Stomach (tissue), 9 donors: ENCODE measurements around the gene KCNG2. TPM values are rescaled to one million over a fixed set of nuclear protein-coding genes. Genes with fewer than 3 reads are reported as not detected.

Source experiments
- DNase-seq, 2 donors: peaks; one replicate each; pipeline versions ENCODE4 v3.0.0 to v3.0.0-alpha.2; 2013 to 2019
- H3K27ac ChIP-seq, 5 donors: fragments of 200-600 bp in 4 of 5; sonication (generic) in 4 of 5; one replicate each; pipeline ENCODE4 v1.5.1; 2013 to 2019; ENCODE audit warnings: mild to moderate bottlenecking in 1 of 5, moderate library complexity in 1 of 5
- H3K27me3 ChIP-seq, 3 donors: fragments of 200-600 bp; sonication (generic); one replicate each; pipeline ENCODE4 v1.5.1; 2017 to 2019; ENCODE audit warnings: mixed run types in 1 of 3
- H3K36me3 ChIP-seq, 4 donors: fragments of 200-600 bp; sonication (generic); 1 replicate in 3 of 4; 2 replicates in 1 of 4; pipeline ENCODE4 v1.5.1; 2016 to 2019
- H3K4me1 ChIP-seq, 4 donors: fragments of 200-600 bp; sonication (generic); one replicate each; pipeline ENCODE4 v1.5.1; 2016 to 2019
- H3K4me3 ChIP-seq, 4 donors: fragments of 200-600 bp; sonication (generic) in 3 of 4; one replicate each; pipeline ENCODE4 v1.5.1; 2016 to 2019; ENCODE audit warnings: mild to moderate bottlenecking in 1 of 4
- H3K9me3 ChIP-seq, 4 donors: fragments of 200-600 bp; sonication (generic); one replicate each; pipeline ENCODE4 v1.5.1; 2016 to 2019
- EP300 ChIP-seq: sonication (generic); formaldehyde crosslinking; IDR thresholded peaks from one replicate; pipeline ENCODE4 v1.6.1; 2017; ENCODE audit warnings: antibody characterized with exemption
- POLR2A ChIP-seq, 4 donors: fragments of 450-650 bp; IDR thresholded peaks; one replicate each; pipeline ENCODE4 v1.6.1; 2016; ENCODE audit warnings: antibody characterized with exemption in 4 of 4, control low read depth in 2 of 4, mild to moderate bottlenecking in 1 of 4, moderate library complexity in 1 of 4
- POLR2AphosphoS5 ChIP-seq, 3 donors: sonication (generic); formaldehyde crosslinking; IDR thresholded peaks; one replicate each; pipeline ENCODE4 v1.6.1; 2016; ENCODE audit warnings: antibody characterized with exemption in 3 of 3
- WGBS, 5 donors: extraction: QIAGEN DNeasy Blood & Tissue Kit in 3 of 5; methylation state at CpG; one replicate each; pipeline versions ENCODE4 v1.1.5 to v1.1.7; 2013 to 2018; 5-methylcytosine and 5-hydroxymethylcytosine counted together
- intact Hi-C: fragments of 100-400 bp; cut with DNase I; formaldehyde crosslinking; loops from one replicate; pipeline ENCODE4 v1.15.1; 2023; ENCODE audit warnings: low total_unique reads
- polyA plus RNA-seq, 3 donors: library from polyadenylated mRNA; stranded (reverse); fragments of 200-250 nt; gene quantifications; one replicate each; pipeline ENCODE4 v1.2.3, GENCODE V29; 2013
- total RNA-seq, 5 donors: library from RNA; depleted of rRNA; stranded (reverse); fragments of >200 nt; gene quantifications; one replicate each; pipeline versions ENCODE4 v1.1.0 to v1.2.3, GENCODE V29; 2014 to 2016
- TF ChIP-seq, protein P1 (sequence below), 7 experiments: fragments of 450-650 bp in 4 of 7; fragments of 200-600 bp in 3 of 7; sonication (generic) in 3 of 7; IDR thresholded peaks; one replicate each; pipeline ENCODE4 v1.5.1; 2016 to 2019; ENCODE audit warnings: antibody characterized with exemption in 7 of 7, control low read depth in 2 of 7, mild to moderate bottlenecking in 1 of 7
- donor health status: healthy with polysubstance abuse.
- donor health status: Bipolar disorder and iron deficiency.
- donor health status: healthy.

Gene KCNG2
- total and polyA plus RNA-seq, 8 donors, result 0.08 to 2.3 (median 0.92) TPM; not detected in 5

DNA sequence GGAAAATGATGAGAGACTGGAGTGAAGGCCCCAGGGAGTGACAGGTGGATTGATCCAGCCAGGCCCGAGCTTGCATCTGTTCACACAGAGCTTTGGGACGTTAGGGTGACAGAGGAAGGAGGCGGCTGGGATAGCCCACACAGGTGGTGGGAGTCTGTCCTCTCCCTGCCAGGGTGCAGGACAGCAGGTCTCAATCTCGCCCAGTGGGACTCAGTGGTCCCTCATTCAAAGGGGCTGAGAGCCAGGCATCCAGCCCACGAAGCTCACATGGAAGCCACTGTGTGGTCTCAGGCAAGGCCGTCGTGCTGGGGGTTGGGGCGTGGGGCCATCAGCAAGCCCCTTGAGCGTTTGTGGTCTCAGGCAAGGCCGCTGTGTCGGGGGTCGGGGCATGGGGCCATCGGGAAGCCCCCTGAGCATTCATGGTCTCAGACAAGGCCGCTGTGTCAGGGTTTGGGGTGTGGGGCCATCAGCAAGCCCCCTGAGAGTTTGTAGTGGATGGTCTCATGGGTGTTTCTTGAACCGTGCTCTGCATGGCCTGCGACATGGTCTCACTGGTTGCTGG is 8.3 kb downstream of the KCNG2 start:
- H3K27me3 ChIP-seq, result peaks cover 0 to 7% (median 0%) of the 10 kb centered on the region in 3 donors
- intact Hi-C loops, result no loop called here
- H3K9me3 ChIP-seq, result peaks cover 0 to 3% (median 0%) of the 10 kb centered on the region in 4 donors
- no peak overlapping the region for H3K4me3 ChIP-seq
- DNase-seq, result no peak
- TF ChIP-seq, protein P1, sequence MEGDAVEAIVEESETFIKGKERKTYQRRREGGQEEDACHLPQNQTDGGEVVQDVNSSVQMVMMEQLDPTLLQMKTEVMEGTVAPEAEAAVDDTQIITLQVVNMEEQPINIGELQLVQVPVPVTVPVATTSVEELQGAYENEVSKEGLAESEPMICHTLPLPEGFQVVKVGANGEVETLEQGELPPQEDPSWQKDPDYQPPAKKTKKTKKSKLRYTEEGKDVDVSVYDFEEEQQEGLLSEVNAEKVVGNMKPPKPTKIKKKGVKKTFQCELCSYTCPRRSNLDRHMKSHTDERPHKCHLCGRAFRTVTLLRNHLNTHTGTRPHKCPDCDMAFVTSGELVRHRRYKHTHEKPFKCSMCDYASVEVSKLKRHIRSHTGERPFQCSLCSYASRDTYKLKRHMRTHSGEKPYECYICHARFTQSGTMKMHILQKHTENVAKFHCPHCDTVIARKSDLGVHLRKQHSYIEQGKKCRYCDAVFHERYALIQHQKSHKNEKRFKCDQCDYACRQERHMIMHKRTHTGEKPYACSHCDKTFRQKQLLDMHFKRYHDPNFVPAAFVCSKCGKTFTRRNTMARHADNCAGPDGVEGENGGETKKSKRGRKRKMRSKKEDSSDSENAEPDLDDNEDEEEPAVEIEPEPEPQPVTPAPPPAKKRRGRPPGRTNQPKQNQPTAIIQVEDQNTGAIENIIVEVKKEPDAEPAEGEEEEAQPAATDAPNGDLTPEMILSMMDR (IDR thresholded peaks at IDR 0.05), result no peak
- TF ChIP-seq POLR2AphosphoS5 (IDR thresholded peaks at IDR 0.05) (no peak), POLR2A (IDR thresholded peaks at IDR 0.05) (no peak), EP300 (no peak)
- no peaks in the 10 kb centered on the region for H3K36me3 ChIP-seq
- no peaks in the 10 kb centered on the region for H3K4me1 ChIP-seq
- WGBS, 5 donors, result 76 to 86% (median 83%) methylated on average over 15 to 16 of the region's 16 CpGs
- no peak overlapping the region for H3K27ac ChIP-seq

DNA sequence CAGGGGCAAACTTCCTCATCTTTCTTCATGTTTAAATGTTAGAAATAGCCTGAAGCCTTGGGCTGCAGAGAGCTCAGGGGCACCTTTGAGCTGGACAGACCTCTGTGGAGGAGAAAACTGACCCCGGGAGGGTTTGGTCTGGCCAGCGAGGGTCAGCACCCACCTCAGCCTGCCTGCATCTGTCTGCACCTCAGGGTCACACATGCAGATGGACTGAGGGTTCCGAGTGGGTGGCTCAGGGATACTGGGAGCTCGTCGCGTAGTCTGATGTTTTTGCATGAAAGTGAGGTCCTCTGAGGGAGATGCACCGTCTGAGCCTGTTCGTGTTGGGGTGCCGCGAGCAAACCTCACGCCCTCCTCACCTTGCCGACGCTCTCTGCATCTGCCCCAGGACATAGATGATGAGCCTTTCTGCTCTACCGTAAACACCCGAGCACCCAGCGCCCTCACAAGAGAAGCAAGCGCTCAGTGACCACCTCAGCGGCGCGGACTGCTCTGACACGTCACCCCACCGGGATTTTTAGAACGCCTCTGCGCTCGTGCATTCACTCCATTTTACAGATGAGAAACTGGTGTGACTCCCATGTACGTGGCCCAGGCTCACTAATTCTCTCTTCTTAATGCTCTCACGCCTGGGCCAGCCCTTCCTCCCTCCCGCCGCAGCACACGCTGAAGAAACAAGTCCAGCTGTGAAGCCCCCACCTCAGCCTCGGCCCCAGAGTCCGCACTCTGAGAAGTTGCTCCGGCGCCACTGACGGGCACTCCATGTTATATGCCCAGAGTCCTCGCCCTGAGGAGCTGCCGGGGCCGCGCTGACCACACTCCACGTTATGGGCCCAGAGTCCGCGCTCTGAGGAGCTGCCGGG is 9.5 kb downstream of the KCNG2 start:
- Histone ChIP-seq H3K4me1 (no peaks in the 10 kb centered on the region), H3K36me3 (no peaks in the 10 kb centered on the region), H3K4me3 (no peak overlapping the region), H3K27ac (no peak overlapping the region), H3K9me3 (peaks cover 0 to 12% (median 0%) of the 10 kb centered on the region in 4 donors), H3K27me3 (no peaks in the 10 kb centered on the region)
- 92 to 95% (median 94%) methylated on average over 39 to 43 of the region's 43 CpGs for WGBS, 5 donors
- intact Hi-C loops, result no loop called here
- TF ChIP-seq POLR2A (IDR thresholded peaks at IDR 0.05) (no peak), POLR2AphosphoS5 (IDR thresholded peaks at IDR 0.05) (no peak), EP300 (no peak)
- TF ChIP-seq, protein P1 (IDR thresholded peaks at IDR 0.05), result no peak
- no peak for DNase-seq

DNA sequence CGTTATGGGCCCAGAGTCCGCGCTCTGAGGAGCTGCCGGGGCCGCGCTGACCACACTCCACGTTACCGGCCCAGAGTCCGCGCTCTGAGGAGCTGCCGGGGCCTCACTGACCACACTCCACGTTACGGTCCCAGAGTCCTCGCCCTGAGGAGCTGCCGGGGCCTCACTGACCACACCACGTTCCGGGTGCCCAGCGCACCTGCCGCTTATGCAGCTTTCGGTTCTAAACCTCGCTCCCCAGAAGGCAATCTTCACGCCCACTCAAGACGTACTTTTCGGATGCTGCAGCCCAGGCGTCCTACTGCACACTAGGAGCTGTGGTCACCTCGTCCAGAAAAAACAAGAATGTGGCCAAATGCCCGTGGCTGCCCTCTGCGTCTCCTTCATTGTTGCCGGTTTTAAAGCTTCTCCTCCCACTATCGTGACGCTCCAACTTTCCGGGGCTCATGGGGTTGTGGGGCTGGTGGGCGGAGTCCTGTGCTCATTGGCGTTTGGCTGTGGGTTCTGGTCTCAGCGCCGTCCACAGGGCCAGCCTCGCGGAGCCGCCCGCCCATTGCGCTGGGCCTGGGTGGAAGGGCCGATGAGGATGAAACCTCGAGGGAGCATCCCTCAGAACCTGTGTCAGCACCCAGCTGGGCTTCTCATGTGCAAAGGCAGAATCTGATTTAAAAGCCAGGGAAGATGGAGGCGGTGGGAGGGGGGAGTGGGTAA is 11.9 kb downstream of the KCNG2 start:
- TF ChIP-seq, protein P1 (IDR thresholded peaks at IDR 0.05), result no peak
- TF ChIP-seq POLR2A (IDR thresholded peaks at IDR 0.05), result no peak
- TF ChIP-seq EP300, result no peak
- no peak for TF ChIP-seq POLR2AphosphoS5 (IDR thresholded peaks at IDR 0.05)

DNA sequence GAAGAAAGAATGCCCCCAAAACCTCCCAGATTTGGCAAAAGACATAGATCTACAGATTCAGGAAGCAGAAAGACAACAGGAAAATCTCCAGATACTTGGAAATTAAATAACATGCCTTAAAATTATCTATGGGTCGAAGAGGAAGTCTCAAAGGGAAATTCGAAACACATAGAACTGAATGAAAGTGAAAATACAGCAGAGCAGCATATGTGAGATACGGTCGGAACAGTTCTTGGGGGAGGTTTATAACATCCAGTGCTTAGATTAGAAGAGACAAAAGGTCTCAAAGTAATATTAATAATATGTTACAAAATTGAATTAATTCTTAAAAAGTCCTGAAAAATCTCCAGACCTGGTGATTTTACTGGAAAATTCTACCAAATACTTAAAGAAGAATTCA is 14.3 kb downstream of the KCNG2 start:
- no peaks in the 10 kb centered on the region for H3K36me3 ChIP-seq
- TF ChIP-seq POLR2A (IDR thresholded peaks at IDR 0.05), result no peak
- TF ChIP-seq, protein P1 (IDR thresholded peaks at IDR 0.05), result no peak
- TF ChIP-seq POLR2AphosphoS5 (IDR thresholded peaks at IDR 0.05), result no peak
- TF ChIP-seq EP300, result no peak
- no peak overlapping the region for H3K4me3 ChIP-seq
- peaks cover 0 to 12% (median 0%) of the 10 kb centered on the region in 4 donors for H3K9me3 ChIP-seq
- peaks cover 0 to 23% (median 0%) of the 10 kb centered on the region in 3 donors for H3K27me3 ChIP-seq
- no peak for DNase-seq
- no peak overlapping the region for H3K27ac ChIP-seq
- intact Hi-C loops, result no loop called here
- 81 to 88% (median 85%) methylated on average over 4 of the region's 4 CpGs for WGBS, 5 donors
- H3K4me1 ChIP-seq, result no peaks in the 10 kb centered on the region

More for the DNA sequence above, 11.9 kb downstream of the KCNG2 start:
- 89 to 94% (median 91%) methylated on average over 33 to 44 of the region's 44 CpGs for WGBS, 5 donors
- DNase-seq, result no peak
- H3K4me1 ChIP-seq, result no peaks in the 10 kb centered on the region
- peaks cover 0 to 12% (median 0%) of the 10 kb centered on the region in 4 donors for H3K9me3 ChIP-seq
- peaks cover 0 to 7% (median 0%) of the 10 kb centered on the region in 3 donors for H3K27me3 ChIP-seq
- no peak overlapping the region for H3K4me3 ChIP-seq
- H3K36me3 ChIP-seq, result no peaks in the 10 kb centered on the region
- H3K27ac ChIP-seq, result no peak overlapping the region
- intact Hi-C loops, result no loop called here
